ENCODE data around the gene ZNF296.
A peak's percentile ranks its signal among the peaks of the same experiment; 100 is the strongest.

The ZNF296 gene

DNA sequence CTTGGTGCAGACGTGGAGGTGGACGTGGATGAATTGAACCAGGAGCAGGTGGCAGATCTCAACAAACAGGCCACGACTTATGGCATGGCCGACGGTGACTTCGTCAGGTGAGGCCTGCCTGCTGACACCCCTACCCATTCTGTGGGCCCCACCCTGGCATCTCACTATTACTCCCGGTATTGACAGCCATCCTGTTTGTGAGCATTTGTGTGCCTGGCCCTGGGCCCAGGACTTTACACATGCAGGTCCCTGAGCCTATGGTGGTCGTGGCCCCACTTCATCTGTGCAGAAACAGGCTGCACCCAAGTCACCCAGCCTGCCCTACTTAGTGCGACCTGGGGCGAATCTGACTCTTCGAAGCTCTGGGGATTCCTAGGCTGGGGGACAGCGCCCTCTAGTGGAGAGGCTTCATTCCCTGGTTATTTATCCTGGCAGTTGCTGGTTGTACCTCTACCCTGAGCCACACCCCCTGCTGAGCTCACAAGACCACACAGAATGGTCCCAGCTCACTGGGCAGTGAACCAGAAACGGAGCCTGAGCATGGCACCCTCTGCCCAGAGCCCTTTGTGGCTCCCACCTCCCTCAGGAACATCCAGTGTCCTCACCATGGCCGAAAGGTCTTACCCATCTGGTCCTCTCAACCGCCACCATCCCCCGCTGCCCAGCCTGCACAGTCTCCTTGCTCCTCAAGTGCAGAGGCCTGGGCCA is 16.9 kb downstream of the ZNF296 start:
- DNase-seq (ENCODE audit: low read depth in 2 of 2) = peak; percentile 71 to 86

DNA sequence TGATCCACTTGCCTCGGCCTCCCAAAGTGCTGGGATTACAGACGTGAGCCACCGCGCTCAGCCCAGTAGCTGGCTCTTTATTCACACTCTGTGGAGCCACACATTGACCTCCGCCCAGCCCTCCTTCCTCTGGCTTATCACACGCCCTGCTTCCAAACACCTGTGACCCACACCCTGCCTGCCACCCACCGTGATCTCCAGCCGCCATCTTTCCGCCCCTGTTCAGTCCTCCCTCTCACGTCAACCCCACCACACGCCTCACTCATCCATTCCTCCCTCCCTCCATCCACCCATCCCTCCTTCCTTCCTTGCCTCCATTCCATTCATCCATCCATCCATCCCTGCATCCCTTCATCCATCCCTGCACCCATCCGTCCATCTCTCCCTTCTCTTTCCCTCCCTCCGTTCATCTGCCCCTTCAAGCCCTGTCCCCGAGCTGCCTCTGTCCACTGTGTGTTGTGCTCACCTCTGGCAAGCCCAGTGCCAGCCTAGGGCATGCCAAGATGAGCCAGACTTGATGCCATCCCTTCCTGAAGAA is 17.6 kb downstream of the ZNF296 start:
- no peak for DNase-seq (ENCODE audit: low read depth in 2 of 2)

DNA sequence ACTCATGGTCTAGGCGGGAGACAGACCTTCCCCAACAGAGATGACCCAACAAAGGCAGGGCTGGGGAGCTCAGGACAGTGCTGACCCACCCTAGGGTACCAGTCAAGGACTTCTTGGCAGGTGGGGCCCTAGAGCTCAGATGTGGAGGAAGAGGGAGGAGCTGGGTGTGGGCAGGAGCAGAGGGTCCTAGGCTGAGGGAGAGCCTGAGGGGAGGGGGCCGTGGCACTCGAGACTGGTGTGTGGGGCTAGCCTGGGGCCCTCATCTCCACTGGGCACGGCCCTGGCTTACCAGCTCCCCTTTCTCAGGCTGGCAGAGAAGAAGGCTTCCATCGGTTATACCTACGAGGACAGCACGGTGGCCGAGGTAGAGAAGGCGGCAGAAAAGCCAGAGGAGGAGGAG is 18.8 kb downstream of the ZNF296 start:
- DNase-seq (ENCODE audit: low read depth in 2 of 2) = no peak

DNA sequence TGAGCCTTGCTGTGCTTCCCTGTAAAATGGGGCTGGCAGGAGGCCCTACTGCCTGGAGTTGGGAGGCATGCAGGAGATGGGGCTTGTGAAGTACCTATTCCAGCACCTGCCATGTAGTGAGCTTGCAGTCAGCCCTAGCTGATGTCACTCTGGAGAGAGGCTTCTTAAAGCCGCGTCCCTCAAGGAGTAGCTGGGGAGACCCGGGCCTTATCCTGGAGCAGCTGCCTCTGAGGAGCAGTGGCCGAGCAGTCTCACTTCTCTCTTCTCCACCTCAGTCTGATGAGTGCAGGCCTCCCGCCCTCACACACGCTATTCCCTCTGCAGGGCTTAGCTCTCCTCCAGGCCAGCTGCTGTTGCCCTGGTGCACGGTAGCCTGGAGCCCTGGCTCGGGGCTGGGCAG is 19.4 kb downstream of the ZNF296 start:
- no peak for DNase-seq (ENCODE audit: low read depth in 2 of 2)

DNA sequence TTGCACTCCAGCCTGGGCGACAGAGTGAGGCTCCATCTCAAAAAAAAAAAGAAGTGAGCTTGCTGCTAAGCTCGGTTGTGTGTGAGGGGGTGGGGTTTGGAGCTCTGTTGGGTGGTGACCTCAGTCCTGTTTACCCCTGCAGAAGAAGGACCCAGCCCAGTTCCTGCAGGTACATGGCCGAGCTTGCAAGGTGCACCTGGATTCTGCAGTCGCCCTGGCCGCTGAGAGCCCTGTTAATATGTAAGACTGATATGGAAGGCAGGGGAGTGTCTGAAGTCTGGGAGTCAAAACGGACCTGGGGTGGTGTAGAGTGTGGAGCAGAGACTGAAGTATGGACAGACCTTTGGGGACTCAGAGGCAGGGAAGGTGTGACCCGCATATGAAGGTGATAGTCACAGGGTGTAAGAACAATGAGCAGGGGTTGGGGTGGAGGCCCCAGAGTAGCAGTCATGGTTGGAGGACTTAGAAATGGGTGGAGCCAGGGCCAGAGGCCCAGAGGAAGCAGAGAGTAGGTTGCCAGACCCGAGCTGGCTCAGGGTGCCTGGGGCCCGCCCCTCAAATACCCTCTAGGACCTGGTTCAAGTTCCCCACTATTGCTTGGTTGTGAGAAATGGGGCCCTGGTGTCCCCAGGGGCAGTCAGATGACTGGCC is 24.2 kb downstream of the ZNF296 start:
- no peak for DNase-seq (ENCODE audit: low read depth in 2 of 2)

DNA sequence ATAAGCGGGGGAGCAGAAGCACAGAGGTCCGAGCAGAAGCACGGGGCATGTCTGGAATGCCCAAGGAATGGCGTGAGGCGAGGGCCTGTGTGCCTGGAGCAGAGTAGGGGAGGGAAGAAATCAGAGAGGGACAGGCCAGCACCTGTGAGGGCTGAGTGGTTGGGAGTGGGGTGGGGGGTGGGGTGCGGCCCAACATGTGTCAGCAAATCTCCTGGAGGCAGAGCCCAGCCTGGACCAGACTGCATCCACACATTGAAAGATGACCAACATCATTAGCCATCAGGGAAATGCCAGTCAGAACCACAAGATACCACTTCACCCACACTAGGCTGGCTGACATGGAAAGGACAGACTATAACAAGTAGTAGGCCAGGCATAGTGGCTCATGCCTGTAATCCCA is 26.2 kb downstream of the ZNF296 start:
- no peak for DNase-seq (ENCODE audit: low read depth in 2 of 2)

DNA sequence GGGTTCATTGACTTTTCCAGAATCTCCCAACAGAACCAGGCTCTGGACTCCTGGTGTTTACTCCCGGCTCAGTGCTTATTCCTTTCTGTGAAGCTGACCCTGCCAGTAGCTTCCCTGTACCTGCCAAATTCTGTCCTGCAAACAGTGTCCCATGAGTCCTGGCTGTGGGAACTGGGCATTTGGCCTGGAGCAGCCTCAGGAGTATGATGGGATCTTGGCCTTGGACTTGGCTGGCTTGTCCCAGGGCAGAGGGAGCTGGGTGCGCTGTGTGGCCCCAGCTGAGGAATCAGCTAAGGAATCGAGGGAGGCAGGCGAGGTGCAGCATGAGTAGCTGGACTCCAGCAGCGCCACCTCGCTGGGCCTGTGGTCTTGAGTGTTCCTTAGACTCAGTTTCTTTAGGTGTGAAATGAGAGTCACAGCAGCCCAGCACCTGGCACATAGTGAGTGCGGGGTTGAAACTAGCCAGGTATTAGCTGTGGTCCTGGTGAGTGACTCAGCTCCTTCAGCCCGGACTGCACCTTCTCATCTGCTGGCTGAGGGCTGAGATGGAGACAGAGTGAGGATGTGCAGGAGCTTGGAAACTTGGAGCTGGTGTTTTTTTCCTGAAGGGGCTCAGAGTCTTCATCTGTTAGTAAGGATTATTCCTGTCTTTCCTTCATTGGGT is 27.1 kb downstream of the ZNF296 start:
- DNase-seq (ENCODE audit: low read depth in 2 of 2) = no peak

DNA sequence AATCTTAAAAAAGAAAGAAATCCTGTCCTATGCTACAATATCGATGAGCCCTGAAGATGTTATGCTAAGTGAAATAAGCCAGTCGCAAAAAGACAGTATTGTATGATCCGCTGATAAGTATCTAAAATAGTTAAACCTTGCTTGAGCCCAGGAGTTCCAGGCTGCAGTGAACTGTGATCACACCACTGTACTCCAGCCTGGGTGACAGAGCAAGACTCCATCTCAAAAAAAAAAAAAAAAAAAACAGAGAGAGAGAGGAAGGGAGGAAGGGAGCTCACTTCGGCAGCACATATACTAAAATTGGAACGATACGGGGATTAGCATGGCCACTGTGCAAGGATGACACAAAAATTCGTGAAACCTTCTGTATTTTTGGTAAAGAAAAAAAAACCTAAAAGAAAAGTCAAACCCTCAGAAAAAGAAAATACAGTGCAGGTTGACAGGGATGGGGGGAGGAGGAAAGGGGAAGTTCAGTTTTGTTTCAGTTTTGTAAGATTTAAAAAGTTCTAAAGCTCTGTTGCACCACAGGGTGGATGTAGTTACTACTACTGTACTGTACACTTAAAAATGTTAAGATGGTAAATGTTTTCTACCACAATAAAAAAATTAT is 29.0 kb downstream of the ZNF296 start:
- no peak for DNase-seq (ENCODE audit: low read depth in 2 of 2)

DNA sequence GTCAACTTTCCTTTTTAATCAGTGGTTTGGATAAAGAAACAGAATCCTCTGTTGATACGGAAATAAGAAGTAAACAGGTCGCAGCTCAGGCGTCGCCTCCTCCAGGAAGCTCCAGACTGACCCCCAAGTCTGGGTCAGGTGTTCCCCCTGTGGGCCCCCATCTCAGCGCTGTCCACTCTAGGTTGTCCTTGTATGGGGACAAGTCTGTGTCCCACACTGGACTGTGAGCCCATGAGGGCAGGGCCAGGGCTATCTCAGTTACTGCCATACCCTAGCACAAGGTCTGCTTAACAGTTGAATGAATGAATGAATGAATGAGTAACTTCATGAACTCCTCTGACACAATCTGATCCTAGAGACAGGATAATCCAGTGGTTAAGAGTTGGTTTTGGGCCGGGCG is 29.9 kb downstream of the ZNF296 start:
- DNase-seq (ENCODE audit: low read depth in 2 of 2) = no peak

DNA sequence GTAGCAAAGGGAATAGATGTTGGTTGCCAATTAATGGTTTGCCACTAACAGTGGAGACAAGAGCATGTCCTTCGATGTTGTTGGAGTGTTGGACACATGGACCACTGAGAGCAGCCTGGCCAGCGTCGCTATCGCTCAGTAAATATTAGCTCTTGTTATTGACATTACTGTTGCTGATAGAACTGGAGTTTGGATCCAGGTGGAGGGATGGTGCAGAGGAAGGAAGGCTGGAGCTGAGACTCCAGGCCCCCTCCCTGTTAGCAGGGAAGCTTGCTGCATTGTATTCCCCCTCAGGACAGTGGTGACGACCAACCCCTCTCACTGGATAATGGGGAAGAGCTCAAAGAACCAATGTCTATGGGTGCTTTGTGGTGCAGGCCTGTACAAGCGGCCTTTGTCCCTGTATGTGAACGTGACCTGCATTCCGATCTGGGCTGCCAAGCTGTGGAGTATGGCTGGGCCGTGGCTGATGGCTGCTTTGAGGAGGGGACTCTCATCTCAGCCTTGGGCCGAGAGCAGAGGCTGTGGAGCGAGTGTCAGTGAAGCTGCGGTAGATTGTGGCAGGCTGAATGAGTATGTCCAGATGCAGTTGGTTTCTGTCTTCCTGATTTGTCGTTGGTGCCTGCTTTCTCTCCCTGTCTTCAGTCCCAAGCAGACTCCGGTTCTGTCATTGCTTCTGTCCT is 30.5 kb downstream of the ZNF296 start:
- no peak for DNase-seq (ENCODE audit: low read depth in 2 of 2)

DNA sequence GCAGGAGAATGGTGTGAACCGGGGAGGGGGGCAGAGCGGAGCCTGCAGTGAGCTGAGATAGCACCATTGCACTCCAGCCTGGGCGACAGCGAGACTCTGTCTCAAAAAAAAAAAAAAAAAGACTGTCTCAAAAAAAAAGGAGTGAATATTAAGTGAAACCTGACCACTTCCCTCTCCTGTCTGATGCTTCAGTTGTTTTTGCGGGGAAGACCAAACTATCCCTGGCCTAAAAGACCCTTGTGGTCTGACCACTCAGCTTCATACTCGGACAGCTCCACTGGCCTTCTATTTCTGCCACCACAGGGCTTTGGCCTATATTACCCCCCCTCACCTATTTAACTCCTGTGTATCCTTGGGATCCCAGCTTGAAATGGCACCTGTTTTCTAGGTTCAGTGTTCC is 35.2 kb downstream of the ZNF296 start:
- no peak for DNase-seq (ENCODE audit: low read depth in 2 of 2)

DNA sequence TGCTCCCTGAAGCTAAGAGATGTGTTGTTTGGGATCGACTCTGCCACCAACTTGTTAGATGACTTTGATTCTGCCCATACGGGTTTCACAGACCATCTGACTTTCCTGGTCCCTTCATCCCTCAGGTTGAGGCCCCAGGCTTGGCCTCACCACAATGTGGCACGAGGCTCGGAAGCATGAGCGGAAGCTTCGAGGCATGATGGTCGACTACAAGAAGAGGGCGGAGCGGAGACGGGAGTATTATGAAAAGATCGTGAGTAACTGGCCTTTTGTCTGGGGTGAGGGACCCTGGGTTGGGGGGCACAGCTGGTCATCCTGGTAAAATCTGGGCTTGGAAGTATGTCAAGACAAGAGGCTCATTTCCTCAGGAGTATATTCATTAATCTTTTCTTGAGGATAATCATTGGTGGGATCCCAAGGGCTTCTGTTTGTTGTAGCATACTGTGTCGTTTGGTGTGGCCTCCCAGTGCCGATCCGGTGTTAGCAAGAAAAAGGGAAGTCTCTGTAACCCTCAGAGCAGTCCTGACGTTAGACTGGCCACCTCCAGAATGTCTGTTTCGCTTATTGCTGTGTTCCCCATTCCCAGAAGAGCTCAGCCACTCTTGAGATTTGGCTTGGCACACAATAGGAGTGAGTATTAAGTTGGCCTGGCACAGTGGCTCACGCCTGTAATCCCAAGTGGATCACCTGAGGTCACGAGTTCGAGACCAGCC is 36.1 kb downstream of the ZNF296 start:
- no peak for DNase-seq (ENCODE audit: low read depth in 2 of 2)

DNA sequence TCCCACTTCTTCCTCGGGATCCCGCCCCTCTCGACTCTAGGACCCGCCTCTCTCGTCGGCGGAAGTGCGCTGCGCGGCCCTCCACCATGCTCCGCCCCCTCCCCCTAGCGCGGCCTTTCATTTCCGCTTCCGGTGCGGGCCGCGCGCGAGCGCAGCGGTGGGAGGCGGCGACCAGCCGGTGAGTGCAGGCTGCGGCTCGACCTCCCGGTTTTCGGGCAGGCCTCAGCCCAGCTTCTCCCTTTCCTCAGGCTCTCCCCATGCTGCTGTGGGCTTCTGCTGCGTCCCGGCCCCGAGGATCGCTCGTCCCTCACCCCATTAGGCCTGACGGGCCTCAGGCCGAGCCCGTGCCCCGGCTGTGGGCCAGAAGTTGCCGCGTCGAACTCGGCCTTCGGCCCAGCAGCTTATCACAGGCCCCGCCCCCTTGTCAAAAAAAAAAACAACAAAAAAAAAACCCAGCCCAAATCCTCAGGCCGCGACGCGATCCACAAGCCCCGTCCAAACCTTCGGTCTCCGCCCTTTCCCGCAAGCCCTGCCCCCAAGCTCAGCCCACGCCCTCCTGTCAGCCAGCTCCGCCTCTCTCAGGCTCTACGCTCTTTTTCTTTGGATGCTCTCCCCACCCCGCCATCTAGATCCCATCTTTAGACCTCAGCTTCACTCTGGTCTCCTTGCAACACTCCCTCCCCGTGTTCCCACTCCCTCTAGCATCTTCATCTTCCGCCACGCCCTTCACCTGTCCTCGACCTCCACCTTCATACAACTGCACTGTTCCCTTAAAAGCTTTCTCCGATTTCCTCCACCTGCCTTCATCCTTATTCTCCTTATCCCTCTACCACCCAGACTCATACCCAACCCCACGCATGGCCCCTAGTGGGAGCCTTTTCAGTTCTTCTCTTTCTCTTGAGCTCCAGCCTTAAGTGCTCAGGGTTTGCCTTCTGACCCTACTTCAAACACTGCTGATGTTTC is 37.1 kb downstream of the ZNF296 start, which contains the start of gene CLASRP:
Gene CLASRP (plus strand): TSS at position 115 of the 963 bp plus-strand sequence. CDS start 1,168 bp downstream, outside the sequence.
- peak; percentile 82 to 85 for DNase-seq (ENCODE audit: low read depth in 2 of 2)

DNA sequence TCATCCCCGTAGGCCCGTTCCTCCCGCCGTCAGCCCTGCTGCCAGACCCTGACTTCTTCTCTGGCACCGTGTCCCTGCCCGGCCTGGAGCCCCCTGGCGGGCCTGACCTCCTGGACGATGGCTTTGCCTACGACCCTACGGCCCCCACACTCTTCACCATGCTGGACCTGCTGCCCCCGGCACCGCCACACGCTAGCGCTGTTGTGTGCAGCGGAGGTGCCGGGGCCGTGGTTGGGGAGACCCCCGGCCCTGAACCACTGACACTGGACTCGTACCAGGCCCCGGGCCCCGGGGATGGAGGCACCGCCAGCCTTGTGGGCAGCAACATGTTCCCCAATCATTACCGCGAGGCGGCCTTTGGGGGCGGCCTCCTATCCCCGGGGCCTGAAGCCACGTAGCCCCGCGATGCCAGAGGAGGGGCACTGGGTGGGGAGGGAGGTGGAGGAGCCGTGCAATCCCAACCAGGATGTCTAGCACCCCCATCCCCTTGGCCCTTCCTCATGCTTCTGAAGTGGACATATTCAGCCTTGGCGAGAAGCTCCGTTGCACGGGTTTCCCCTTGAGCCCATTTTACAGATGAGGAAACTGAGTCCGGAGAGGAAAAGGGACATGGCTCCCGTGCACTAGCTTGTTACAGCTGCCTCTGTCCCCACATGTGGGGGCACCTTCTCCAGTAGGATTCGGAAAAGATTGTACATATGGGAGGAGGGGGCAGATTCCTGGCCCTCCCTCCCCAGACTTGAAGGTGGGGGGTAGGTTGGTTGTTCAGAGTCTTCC is 38.7 kb downstream of the ZNF296 start:
- no peak for DNase-seq (ENCODE audit: low read depth in 2 of 2)

DNA sequence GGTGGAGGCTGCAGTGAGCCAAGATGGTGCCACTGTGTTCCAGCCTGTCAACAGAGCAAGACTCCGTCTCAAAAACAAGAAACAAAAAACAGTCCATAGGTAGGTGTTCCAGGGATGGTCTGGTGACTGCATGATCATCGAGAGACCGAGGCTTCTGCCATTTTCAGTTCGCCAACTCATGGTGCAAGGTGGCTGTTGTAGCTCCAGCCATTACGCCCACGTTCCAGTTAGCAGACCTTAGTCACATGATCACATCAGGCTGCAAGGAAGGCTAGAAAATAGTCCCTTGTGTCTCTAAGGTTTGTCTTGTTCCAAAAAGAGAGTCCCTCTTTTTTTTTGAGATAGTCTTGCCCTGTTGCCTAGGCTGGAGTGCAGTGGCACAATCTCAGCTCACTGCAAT is 40.5 kb downstream of the ZNF296 start:
- DNase-seq (ENCODE audit: low read depth in 2 of 2) = no peak

DNA sequence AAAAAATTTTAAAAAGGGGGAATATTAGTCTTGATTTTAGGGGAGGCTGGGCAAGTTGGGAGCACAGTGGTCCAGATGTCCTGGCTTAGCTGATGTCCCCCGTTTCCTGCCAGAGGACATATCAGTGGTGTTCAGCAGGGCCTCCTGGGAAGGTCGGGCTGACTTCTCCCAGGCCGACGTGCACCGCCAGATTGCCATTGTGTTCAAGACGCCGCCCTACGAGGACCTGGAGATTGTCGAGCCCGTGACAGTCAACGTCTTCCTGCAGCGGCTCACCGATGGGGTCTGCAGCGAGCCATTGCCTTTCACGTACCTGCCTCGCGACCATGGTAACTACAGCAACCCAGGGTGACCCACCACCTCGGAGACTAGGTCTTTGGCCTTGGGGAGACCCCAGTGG is 43.9 kb downstream of the ZNF296 start:
- DNase-seq (ENCODE audit: low read depth in 2 of 2) = no peak

DNA sequence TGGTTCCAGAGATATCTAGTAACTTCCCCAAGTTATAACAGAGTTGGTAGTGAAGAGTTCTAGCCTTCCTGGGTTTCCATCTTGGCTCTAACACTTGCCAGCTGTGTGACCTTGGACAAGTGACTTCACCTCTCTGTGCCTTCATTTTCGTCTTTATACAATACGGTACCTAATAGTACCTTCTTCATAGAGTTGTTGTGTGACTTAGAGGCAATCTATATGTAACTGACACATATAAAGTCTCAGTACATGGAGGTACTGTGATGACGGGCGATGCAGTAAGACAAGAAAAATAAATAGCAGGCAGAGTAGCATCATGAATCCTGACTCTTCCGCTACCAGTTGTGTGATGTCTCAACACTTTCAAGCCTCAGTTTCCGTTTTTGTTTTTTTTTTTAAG is 45.5 kb downstream of the ZNF296 start:
- DNase-seq (ENCODE audit: low read depth in 2 of 2) = no peak

DNA sequence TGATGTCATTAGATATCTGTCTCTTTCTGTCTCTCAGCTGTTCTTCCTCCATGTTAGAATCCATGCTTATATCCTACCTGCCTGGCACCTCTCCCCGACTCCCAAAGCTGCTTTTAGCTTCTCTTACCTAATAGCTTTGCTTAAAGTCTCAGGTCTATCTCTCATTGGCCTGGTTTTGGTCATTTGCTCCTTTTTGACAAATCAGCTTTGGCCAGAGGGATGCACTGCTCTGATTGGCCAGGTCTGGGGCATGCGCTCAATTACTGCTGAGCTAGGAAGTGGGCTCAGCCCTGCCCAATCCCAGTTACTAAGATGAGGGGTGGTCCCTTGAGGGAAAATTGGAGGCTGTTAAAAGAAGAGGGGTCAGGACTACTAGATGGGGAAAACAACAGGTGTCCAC is 48.9 kb downstream of the ZNF296 start:
- no peak for DNase-seq (ENCODE audit: low read depth in 2 of 2)

DNA sequence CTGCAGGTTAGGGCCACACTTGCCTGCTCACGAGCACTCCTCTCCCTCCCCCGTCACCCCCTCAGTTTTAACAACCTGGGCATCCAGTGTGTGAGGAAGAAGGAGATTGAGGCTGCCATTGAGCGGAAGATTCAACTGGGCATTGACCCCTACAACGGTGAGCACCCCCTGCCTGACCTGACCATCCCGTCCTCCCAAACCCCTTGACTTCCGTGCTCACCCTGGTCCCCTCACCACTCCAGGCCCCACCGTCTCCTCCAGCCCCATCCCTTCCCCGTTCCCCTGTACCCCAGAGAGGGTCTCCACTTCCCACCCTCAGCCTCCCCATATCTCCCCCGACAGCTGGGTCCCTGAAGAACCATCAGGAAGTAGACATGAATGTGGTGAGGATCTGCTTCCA is 51.0 kb downstream of the ZNF296 start:
- no peak for DNase-seq (ENCODE audit: low read depth in 2 of 2)
